Omental fat pad (tissue), 4 donors: ENCODE measurements around the gene OR5AN1. TPM values are rescaled to one million over a fixed set of nuclear protein-coding genes. Genes with fewer than 3 reads are reported as not detected.

Experiments
- ATAC-seq: fragments of 150-250 bp; one replicate; pipeline ENCODE4 v1.9.1; 2016; ENCODE audit warnings: mild to moderate bottlenecking, moderate library complexity; ENCODE audit not compliant: low FRiP score
- DNase-seq: peaks from one replicate; pipeline ENCODE4 v3.0.0-alpha.2; 2019; ENCODE audit warnings: low spot score
- CTCF ChIP-seq, 3 donors: fragments of 450-650 bp; IDR thresholded peaks; one replicate each; pipeline ENCODE4 v1.5.1; 2016 to 2017; ENCODE audit warnings: antibody characterized with exemption in 3 of 3, mild to moderate bottlenecking in 3 of 3, moderate library complexity in 2 of 3
- total RNA-seq, 4 donors: library from RNA; depleted of rRNA; stranded (reverse); fragments of >200 nt; gene quantifications; one replicate each; pipeline ENCODE4 v1.1.0, GENCODE V29; 2016

OR5AN1 gene
- total RNA-seq, 4 donors from 2014 or later: not detected

GRCh38 chr11:59401262-59401552 lies 42.5 kb downstream of the OR5AN1 start:
- no peak for ATAC-seq
- TF ChIP-seq CTCF (IDR thresholded peaks at IDR 0.05): no peak
- no peak for DNase-seq

- no peak for TF ChIP-seq CTCF (IDR thresholded peaks at IDR 0.05)
- ATAC-seq: no peak
- DNase-seq: no peak
These were observed 44.9 kb downstream of the OR5AN1 start for GRCh38 chr11:59403546-59403945.

GRCh38 chr11:59413646-59414045 lies 55.0 kb downstream of the OR5AN1 start:
- ATAC-seq: no peak
- no peak for TF ChIP-seq CTCF (IDR thresholded peaks at IDR 0.05)
- no peak for DNase-seq

- no peak for TF ChIP-seq CTCF (IDR thresholded peaks at IDR 0.05)
- ATAC-seq: no peak
- DNase-seq: no peak
These were observed 56.4 kb downstream of the OR5AN1 start for GRCh38 chr11:59415111-59415510.

- DNase-seq (no peak), ATAC-seq (no peak)
- no peak for TF ChIP-seq CTCF (IDR thresholded peaks at IDR 0.05)
These were observed 57.9 kb downstream of the OR5AN1 start for GRCh38 chr11:59416613-59417012.

- ATAC-seq (no peak), DNase-seq (no peak)
- no peak for TF ChIP-seq CTCF (IDR thresholded peaks at IDR 0.05)
These were observed 58.3 kb downstream of the OR5AN1 start for GRCh38 chr11:59417023-59417422.

GRCh38 chr11:59418156-59418555 lies 59.5 kb downstream of the OR5AN1 start:
- TF ChIP-seq CTCF (IDR thresholded peaks at IDR 0.05): no peak
- DNase-seq (no peak), ATAC-seq (no peak)

Other genes with a start within 250 kb of the OR5AN1 start
- 10 to 100 TPM; 18.2 to 60.1 (median 31.7) TPM for gene FAM111A, start 216.0 kb upstream of the OR5AN1 start, total RNA-seq
- gene DTX4, start 186.8 kb upstream of the OR5AN1 start, total RNA-seq: 10 to 100 TPM; 12.0 to 75.6 (median 24.2) TPM
- gene MPEG1, start 146.0 kb upstream of the OR5AN1 start, total RNA-seq: 10 to 100 TPM; 41.7 to 51.1 (median 47.5) TPM
- not detected for gene OR5A2, start 67.5 kb downstream of the OR5AN1 start, total RNA-seq
- not detected for gene OR5A1, start 77.6 kb downstream of the OR5AN1 start, total RNA-seq
- gene OR4D6, start 98.1 kb downstream of the OR5AN1 start, total RNA-seq: not detected
- not detected for gene OR4D10, start 114.4 kb downstream of the OR5AN1 start, total RNA-seq
- not detected for gene OR4D11, start 144.7 kb downstream of the OR5AN1 start, total RNA-seq
- gene OR4D9, start 152.6 kb downstream of the OR5AN1 start, total RNA-seq: not detected